ENCODE results near the gene SPDYC.
"Not testable (repeated sequence)": the region's sequence is repeated elsewhere in the genome, so short reads cannot be mapped to it uniquely, and the experiment has no call there.

The SPDYC gene

DNA sequence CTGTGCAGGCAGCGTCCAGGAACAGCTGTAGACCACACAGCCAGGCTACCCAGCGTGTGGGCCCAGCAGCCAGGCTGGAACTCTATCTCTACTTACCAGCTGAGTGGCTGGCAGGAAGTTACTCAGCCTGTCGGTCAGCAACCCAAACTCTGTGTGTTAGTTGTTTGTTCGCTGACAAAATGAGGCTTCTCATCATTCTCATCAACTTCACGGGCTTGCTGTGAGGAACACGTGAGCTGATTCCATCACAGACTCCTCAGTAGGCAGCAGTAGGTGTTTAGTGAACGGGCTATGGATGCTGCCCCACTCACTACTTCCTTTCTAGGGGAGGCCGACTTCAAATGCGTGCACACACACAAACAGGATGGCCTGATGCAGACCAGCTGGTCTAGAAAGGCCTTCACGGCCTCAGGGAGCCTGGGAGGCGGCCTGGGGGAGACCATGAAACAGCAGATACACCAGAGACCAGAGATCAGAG lies 830 bp upstream of the SPDYC start:
- DNase-seq = no peak

DNA sequence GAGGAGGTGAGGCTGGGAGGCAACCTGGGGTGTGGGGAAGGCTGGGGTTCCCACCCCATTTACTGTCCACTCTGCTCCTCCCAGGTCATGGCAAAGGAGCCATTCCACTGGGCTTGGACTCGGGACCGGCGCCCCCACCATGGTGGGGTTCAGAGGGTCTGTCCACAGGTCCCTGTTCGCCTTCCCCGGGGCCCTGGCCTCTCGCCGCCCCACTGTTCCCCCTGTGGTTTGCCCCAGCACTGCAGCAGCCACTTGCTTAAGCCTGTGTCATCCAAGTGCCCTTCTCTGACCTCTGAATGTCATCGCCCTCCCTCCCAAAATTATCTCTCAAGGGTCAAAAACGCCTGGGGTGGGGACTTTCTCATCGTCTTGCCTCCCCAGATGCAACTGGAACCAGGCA lies 2.6 kb downstream of the SPDYC start:
- no peak for DNase-seq

DNA sequence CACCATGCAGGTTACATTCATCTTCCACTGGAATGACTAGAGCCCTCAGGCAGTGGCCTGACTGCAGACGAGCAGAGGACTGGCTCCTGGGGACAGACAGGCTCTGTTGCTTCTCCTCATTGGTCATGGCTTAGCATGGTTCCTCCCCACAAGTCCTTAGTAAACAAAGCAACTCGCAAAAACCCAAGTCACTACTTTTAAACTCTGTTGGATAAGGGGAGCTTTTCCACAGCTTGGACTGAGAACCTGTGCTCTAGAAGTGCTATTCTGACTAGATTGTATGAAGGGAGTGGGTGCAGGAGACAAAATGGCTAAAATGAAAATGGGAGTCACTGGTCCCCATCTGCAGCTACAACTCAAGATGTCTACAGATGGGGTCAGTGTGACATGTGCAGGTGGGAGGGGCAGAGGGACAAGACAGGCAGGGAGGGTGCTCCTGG lies 4.6 kb downstream of the SPDYC start:
- DNase-seq = not testable (repeated sequence)

DNA sequence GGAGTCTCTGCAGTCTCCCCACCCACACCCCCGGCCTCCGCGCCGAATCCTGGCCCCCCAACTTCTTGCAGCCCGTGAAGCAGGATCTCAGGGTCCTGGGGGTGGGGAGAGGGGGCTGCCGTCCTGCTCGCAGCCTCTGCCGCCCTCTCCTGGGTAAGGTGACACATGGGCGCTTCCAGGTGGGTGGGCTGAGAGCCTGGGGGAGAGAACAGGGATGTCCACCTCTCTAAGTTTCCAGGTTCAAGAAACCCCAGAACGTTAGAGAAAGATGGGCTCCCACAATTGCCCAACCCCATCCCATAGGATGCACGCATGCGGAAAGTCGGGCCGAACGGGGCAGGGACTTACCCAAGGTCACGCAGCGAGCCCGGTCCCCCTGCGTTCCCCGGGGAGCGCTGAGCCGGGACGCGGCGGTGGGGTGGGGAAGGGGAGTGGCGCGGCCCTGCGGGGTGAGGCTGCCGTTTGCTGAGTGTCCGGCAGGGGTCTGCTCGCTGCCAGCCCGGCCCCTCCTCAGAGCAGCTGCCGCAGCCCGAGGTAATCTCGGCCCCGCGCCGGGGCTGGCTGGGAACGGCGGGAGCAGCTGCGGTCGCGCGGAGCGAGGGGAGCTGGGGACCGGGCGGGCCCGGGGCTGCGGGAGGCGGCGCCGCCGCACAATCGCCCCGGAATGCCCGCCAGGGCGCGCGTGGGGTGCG lies 11.0 kb downstream of the SPDYC start:
- DNase-seq = peak; percentile 82

DNA sequence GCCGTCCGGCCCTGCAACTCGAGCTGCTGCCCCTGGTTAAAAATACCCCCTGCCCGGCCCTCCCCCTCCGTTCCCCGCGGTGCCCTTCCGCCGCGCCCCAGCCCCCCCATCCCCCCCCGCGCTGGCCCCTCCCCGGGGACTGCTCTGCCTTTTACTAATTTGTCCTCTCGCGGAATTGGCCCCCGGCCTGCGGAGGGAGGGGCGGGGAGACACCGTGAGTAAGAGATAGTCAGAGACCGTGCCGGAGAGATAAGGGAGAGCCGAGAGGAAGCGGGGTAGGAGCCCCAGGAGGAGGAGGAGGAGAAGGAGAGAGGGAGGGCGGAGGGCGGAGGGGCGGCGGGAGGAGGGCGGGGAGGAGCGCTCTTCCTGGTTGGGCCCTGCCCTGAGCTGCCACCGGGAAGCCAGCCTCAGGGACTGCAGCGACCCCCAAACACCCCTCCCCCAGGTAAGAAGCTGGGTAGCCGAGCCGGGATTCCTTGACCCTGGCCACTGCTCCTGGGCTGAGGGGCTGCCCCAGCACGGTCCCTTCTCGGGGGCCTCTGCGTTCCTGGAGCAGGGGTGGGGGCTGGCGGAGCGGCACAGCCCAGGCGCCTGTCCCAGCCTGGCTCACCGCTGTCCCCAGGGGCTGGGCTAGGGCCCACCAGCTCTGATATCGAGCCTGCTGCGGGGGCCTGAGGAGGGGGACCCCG lies 11.7 kb downstream of the SPDYC start, which contains the start of gene CAPN1:
TSS of gene CAPN1 (plus strand) at position 360 of the 689 bp plus-strand sequence. CDS start 774 bp downstream, outside the sequence.
- peak; percentile 86 for DNase-seq

DNA sequence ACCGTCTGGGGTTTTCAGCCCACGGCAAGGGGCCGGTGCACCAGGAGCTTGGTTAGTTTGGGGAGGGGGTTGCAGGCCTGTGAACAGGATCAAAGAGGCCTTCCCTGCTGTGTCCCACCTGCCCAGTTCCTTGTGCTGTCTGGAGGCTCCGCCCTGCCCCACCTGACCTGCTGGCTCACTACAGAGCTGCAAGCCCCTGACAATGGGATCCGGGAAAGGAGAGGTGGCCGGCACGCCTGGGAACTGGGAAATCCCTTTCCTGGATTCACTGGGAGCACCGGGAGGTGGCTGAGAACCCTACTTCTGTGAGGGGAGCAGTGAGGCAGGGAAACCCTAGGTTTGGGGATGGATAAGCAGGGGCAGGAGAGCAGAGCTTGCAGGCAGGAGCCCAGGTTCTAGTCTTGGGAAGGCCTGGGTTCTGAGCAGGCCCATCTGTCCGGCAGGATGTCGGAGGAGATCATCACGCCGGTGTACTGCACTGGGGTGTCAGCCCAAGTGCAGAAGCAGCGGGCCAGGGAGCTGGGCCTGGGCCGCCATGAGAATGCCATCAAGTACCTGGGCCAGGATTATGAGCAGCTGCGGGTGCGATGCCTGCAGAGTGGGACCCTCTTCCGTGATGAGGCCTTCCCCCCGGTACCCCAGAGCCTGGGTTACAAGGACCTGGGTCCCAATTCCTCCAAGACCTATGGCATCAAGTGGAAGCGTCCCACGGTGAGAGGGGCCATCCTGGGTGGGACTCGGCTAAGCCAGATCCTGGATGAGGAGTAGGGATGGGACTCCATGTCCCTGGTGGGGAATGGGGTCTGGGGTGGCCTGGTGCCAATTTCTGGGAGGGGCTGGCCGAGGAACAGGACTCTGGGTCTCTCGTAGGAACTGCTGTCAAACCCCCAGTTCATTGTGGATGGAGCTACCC lies 12.5 kb downstream of the SPDYC start:
- no peak for DNase-seq

DNA sequence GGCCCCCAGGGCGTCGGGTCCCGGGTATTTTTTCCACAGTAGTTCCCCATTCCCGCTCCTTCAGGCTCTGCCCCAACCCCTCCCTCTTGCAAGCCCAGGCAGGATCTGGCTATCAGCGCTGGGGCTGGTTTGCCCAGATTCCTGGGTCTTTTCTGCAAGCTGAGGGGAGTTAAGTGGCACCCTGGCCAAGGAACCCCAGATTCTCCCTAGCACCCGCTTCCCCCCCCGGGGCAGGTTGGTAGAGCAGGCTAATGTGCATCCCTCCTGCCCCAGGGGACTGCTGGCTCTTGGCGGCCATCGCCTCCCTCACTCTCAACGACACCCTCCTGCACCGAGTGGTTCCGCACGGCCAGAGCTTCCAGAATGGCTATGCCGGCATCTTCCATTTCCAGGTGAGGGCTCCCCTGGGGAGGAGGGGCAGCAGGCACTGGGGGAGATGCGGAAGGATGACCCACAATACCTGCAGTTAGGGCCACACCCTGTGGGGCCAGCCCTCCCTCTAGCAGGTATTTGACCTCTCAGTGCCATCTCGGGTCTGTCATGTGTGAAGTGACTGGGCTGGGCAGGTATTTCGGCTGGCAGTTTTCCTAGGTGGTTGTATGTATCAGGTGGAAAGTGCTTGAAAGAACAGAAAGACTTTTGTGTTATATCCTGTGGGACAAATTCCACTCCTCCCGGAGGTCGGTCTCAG lies 13.3 kb downstream of the SPDYC start:
- no peak for DNase-seq

DNA sequence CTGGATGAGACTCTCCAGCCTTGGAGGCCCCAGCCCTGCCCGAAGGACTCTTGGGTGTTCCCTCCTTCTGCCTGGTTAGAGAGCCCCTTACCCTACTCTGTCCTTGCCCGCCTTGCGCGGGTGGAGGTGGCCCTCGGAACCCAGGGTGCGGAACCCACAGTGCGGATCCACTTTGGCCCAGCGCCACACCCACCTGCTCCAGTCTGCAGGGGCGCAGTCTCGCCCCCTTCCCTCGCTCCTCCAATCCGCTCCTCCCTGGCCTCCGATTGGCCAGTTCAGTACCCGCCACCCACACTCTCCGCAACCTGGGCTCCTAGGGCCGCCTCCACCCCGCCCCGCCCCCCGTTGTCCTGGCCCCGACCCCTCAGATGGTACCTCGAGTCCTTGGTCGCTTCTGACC lies 14.1 kb downstream of the SPDYC start:
- no peak for DNase-seq

DNA sequence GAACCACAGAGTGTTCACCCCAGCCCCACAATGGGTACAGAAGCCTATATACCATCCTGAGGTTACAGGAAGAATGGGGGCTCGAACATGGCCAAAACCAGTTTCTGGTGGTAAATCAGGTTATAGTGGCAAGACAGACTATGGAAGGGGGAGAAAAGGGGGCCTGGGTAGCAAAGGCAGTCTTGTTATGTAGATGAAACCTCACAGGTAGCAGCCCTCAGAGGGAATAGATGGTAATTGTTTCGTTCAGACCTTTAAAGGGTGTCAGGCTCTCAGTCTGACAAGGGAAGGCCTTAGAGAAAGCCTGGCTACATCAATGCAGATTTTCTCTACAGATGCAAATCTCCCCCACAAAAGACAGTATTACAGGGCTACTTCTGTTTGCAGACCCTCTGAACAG lies 15.1 kb downstream of the SPDYC start:
- DNase-seq = no peak

DNA sequence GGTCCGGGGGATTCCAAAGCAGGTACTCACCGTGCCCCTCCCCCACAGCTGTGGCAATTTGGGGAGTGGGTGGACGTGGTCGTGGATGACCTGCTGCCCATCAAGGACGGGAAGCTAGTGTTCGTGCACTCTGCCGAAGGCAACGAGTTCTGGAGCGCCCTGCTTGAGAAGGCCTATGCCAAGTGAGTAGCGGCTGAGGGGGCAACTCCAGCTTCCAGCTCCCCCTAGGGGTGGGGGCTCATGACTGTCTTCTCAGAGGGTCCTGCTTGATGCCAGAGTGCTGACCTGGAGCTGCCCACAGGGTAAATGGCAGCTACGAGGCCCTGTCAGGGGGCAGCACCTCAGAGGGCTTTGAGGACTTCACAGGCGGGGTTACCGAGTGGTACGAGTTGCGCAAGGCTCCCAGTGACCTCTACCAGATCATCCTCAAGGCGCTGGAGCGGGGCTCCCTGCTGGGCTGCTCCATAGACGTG lies 15.9 kb downstream of the SPDYC start:
- no peak for DNase-seq

DNA sequence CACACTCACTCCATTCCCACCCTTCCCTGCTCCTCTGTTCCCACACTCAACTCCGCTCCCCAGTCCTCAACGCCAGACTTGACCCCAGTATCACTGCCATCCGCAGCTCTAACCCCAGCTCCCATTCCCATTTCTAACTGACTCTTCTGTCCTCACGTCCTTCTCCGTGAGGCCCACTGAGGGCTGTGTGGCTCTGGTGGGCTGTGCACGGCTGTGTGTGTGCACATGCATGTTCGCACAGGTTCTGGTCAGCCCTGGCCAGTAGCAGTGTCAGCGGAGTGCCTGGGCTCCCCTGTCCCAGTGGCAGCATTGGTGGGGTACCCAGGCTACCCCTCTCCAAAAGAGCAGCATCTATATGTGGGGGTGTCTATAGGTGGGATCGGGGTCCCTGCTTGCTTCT lies 16.7 kb downstream of the SPDYC start:
- no peak for DNase-seq

DNA sequence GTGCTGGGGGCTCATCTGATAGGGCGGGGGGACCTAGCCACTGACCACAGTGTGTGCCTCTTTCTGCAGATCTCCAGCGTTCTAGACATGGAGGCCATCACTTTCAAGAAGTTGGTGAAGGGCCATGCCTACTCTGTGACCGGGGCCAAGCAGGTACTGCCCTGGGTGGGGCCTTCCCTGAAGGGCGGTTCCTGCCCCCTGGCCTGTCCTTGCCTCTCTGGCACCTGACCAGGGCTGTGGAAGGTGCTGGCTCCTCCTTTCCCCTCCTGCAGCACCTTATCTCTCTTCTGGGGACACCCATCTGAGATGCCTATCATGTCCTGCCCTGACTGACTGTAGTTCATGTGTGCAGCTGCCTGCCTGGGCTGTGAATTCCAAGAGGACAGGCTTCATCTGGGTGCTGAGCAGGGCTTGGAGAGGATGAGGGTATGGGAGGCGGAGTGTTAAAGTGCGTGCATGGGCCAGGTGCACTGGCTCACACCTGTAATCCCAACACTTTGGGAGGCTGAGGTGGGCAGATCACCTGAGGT lies 17.2 kb downstream of the SPDYC start:
- no peak for DNase-seq

DNA sequence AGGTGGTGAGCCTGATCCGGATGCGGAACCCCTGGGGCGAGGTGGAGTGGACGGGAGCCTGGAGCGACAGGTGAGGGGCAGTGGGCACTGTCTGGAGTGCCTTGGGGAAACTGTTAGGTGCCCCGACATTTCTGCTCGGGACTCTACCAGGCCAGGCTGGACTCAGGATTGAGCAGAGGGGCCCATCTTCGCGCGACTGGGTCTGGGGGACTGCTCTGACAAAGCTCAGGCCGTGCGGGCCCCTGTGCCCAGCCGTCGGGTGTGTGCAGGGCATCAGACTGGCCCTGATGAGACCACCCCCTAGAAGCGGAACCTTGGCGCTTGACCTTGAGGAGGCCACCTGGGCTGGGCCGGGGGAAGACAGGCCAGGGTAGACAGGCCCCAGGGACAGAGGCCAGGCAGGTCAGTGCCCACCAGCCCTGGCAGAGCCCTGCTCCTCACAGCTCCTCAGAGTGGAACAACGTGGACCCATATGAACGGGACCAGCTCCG lies 18.0 kb downstream of the SPDYC start:
- no peak for DNase-seq

DNA sequence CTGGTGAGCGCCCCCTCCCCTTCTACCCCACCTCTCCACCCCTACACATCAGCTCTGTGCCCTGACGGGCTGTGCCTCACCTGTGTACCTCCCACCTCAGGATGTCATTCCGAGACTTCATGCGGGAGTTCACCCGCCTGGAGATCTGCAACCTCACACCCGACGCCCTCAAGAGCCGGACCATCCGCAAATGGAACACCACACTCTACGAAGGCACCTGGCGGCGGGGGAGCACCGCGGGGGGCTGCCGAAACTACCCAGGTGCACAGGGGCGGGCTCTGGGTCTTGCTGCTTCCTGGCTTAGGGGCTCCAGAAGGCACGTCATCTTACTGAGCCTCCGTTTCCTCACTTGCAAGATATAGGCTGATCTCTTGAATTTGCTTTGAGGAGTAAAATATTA lies 18.5 kb downstream of the SPDYC start:
- DNase-seq = no peak

DNA sequence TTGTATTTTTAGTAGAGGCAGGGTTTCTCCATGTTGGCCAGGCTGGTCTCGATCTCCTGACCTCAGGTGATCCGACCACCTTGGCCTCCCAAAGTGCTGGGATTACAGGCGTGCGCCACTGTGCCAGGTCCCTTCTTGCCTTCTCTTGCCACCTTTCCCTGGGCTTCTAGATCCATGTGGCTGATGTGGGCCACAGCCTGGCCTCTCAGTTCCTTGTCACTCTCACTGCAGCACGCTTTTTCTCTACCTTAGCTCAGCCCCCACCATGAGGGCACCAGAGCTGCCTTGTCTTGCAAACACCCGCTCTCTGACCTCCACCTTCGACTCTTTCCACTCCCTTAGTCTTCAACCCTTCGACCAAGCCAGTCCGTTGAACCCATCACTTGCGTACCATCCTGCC lies 19.2 kb downstream of the SPDYC start:
- no peak for DNase-seq

DNA sequence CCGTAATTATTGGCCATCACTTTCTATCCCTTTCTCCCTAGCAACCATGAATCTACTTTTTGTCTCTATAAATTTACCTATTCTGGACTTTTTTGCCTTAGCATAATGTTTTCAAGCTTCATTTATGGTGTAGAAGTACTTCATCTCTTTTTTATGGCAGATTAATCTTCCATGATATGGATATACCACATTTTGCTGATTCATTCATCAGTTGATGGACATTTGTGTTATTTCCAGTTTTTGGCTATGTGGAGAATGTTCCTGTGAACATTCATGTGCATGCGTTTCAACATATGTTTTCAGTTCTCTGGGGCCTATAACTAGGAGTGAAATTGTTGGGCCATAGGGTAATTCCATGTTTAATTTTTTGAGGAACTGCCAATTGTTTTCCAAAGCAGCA lies 24.5 kb downstream of the SPDYC start:
- no peak for DNase-seq

DNA sequence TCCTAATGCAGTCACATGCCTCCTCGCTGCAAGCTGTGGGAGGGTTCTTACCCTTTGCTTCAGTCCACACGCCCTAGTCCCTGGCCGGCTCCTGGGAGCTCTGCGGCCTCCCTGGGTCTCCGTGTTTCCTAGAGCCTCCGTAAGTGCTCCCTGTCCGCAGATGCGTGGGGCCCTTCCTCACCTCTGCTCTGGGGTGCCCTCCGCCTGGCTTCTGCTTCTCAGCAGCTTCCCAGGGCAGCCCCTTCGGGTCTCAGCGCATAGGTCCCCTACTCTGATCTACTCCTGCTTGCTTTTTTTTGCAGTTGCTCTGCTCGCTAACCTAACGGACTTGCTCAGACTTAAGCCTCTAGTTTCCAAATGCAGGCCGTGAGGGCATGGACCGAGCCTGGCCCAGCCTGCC lies 34.1 kb downstream of the SPDYC start:
- no peak for DNase-seq

DNA sequence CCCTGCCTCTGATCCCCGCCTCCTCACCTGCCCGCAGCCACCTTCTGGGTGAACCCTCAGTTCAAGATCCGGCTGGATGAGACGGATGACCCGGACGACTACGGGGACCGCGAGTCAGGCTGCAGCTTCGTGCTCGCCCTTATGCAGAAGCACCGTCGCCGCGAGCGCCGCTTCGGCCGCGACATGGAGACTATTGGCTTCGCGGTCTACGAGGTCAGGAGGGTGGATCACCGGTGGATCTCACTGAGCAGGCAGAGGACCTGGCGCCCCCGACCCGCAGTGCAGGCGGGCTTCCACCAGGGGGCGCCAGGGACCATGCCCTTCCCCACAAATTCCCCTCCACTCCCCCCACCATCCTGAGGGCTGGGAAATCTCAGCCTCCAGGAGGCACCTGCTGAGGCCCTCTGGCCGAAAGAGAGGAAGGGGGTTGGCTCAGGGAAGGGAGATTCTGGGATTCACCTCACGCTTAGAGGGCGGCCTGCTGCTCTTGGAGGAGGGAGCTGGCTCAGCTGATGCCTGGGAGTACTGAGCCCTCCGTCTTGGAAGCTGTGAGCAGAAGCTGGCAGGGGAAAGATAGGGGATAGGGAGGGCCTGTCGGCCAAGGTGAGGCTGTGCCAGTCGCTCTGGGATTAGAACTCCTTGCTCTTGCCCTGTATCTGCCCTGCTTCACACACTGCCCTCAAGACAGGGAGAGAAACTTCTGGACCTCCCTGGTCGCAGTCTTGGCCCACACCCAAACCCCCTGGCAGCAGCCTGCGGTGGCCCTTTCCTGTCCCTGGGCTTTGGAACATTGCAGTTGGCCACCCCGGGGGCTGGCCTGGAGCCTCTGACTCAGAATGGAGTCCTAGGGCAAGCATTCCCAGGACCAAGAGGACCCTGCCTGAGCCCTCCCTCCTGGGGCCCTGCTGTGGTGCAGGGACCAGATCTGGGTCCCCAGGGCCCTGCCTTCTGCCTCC lies 34.9 kb downstream of the SPDYC start:
- peak; percentile 57 for DNase-seq

DNA sequence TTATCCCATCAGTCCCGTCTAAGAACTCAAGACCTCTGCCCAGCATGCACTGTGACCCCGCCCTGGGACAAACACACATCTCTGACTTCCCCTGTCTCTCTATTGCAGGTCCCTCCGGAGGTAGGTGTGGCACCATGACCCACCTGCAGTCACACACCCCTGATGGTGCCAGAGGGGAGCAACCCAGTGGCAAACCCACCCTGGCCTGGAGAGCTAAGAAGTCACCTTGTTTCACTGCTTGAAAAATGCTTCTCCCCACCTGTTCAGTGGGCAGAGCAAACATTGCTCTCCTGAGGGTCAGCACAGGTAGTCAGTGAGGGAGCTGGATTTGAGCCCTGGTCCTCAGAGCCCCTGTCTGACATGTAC lies 35.6 kb downstream of the SPDYC start:
- no peak for DNase-seq

DNA sequence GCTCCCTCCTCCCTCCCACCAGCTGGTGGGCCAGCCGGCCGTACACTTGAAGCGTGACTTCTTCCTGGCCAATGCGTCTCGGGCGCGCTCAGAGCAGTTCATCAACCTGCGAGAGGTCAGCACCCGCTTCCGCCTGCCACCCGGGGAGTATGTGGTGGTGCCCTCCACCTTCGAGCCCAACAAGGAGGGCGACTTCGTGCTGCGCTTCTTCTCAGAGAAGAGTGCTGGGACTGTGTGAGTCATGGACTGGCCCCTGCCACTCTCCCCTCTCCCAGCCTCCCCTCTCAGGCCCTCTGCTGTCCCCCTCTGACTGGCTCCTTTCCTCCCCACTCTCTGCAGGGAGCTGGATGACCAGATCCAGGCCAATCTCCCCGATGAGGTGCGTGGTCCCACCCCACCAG lies 36.4 kb downstream of the SPDYC start:
- DNase-seq = no peak

DNA sequence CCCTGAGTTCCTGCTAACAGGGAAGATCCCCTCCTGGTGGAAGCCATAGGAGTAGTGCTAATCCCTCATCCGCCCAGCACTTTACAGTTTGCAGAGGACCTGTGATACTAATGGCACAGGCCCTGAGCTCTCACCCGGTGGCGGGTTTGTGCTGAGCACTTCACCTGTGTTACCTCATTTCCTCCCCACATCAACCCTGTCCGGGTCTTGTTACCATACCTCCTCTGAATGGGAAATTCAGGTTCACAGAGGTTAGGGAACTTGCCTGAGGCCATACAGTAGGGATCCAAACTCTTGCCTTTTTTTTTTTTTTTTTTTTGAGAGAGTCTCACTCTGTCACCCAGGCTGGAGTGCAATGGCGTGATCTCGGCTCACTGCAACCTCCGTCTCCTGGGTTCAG lies 36.9 kb downstream of the SPDYC start:
- no peak for DNase-seq
